ENCODE results near the gene OR51B4.

The OR51B4 gene

GRCh38 chr11:5284637-5285036, 17.1 kb downstream of the OR51B4 start:
- Histone ChIP-seq H3K4me2 (ENCODE audit: low read length) (no peak overlapping the region), H3K27ac (ENCODE audit: low read depth, low read length, poor library complexity, severe bottlenecking) (no peak overlapping the region), H3K27me3 (ENCODE audit: insufficient read depth, low read length) (no peaks in the 10 kb centered on the region), H3K9me3 (ENCODE audit: low read length) (no peaks in the 10 kb centered on the region), H3K9me2 (ENCODE audit: low read depth, low read length) (no peaks in the 10 kb centered on the region), H2AFZ (ENCODE audit: low read length) (no peak overlapping the region), H3F3A (ENCODE audit: insufficient read depth, low read length) (no peaks in the 10 kb centered on the region), H3K4me1 (ENCODE audit: insufficient read depth, low read length, severe bottlenecking) (no peaks in the 10 kb centered on the region), H4K20me1 (ENCODE audit: insufficient read depth, low read length) (no peaks in the 10 kb centered on the region), H3K4me3 (ENCODE audit: low read depth, low read length, poor library complexity, severe bottlenecking) (no peak overlapping the region), H3K9ac (ENCODE audit: low read length) (no peak overlapping the region), H3K36me3 (ENCODE audit: insufficient read depth, low read length) (no peaks in the 10 kb centered on the region), H3K79me2 (ENCODE audit: insufficient read depth, low read length) (no peaks in the 10 kb centered on the region)
- no peak for TF ChIP-seq EZH2 (IDR thresholded peaks at IDR 0.05; ENCODE audit: borderline replicate concordance, low read length)
- no peak for TF ChIP-seq CTCF (IDR thresholded peaks at IDR 0.05; ENCODE audit: low read length)

DNA sequence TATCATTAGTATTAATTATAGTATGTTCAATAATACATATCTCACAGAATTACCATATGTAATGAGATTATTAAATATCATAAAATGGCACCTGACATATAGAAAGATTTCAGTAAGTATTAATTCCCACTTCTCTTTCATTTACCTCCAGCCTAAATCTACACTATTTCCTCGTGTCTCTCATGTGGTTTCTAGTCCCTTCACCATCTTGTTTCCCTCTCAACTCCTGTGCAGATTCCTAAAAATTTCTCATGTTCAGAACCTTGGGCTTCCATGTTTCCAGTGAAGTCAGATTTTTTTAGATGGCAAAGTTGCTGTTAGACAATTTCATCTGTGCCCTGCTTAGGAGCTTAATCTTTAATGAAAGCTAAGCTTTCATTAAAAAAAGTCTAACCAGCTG, 17.9 kb downstream of the OR51B4 start:
- no peak overlapping the region for H3K27ac ChIP-seq (ENCODE audit: low read depth, low read length, poor library complexity, severe bottlenecking)

GRCh38 chr11:5283086-5283485, 18.7 kb downstream of the OR51B4 start:
- no peak overlapping the region for H2AFZ ChIP-seq (ENCODE audit: low read length)
- no peaks in the 10 kb centered on the region for H3K9me3 ChIP-seq (ENCODE audit: low read length)
- H3K27ac ChIP-seq (ENCODE audit: low read depth, low read length, poor library complexity, severe bottlenecking), result no peak overlapping the region

More for the DNA sequence above, 17.9 kb downstream of the OR51B4 start:
- Histone ChIP-seq H3K9me2 (ENCODE audit: low read depth, low read length) (no peaks in the 10 kb centered on the region), H3K4me2 (ENCODE audit: low read length) (no peak overlapping the region), H3K79me2 (ENCODE audit: insufficient read depth, low read length) (no peaks in the 10 kb centered on the region), H3K36me3 (ENCODE audit: insufficient read depth, low read length) (no peaks in the 10 kb centered on the region), H3K9ac (ENCODE audit: low read length) (no peak overlapping the region), H3F3A (ENCODE audit: insufficient read depth, low read length) (no peaks in the 10 kb centered on the region), H3K27me3 (ENCODE audit: insufficient read depth, low read length) (no peaks in the 10 kb centered on the region), H3K9me3 (ENCODE audit: low read length) (no peaks in the 10 kb centered on the region), H4K20me1 (ENCODE audit: insufficient read depth, low read length) (no peaks in the 10 kb centered on the region), H3K4me3 (ENCODE audit: low read depth, low read length, poor library complexity, severe bottlenecking) (no peak overlapping the region), H3K4me1 (ENCODE audit: insufficient read depth, low read length, severe bottlenecking) (no peaks in the 10 kb centered on the region), H2AFZ (ENCODE audit: low read length) (no peak overlapping the region)
- no peak for TF ChIP-seq CTCF (IDR thresholded peaks at IDR 0.05; ENCODE audit: low read length)
- no peak for TF ChIP-seq EZH2 (IDR thresholded peaks at IDR 0.05; ENCODE audit: borderline replicate concordance, low read length)

More at GRCh38 chr11:5283086-5283485, 18.7 kb downstream of the OR51B4 start:
- H3K4me1 ChIP-seq (ENCODE audit: insufficient read depth, low read length, severe bottlenecking), result no peaks in the 10 kb centered on the region
- no peak overlapping the region for H3K4me3 ChIP-seq (ENCODE audit: low read depth, low read length, poor library complexity, severe bottlenecking)
- H3K9ac ChIP-seq (ENCODE audit: low read length), result no peak overlapping the region
- H3K4me2 ChIP-seq (ENCODE audit: low read length), result no peak overlapping the region
- no peaks in the 10 kb centered on the region for H3F3A ChIP-seq (ENCODE audit: insufficient read depth, low read length)
- no peaks in the 10 kb centered on the region for H3K79me2 ChIP-seq (ENCODE audit: insufficient read depth, low read length)
- no peaks in the 10 kb centered on the region for H4K20me1 ChIP-seq (ENCODE audit: insufficient read depth, low read length)
- H3K9me2 ChIP-seq (ENCODE audit: low read depth, low read length), result no peaks in the 10 kb centered on the region
- no peaks in the 10 kb centered on the region for H3K27me3 ChIP-seq (ENCODE audit: insufficient read depth, low read length)
- H3K36me3 ChIP-seq (ENCODE audit: insufficient read depth, low read length), result no peaks in the 10 kb centered on the region
- no peak for TF ChIP-seq CTCF (IDR thresholded peaks at IDR 0.05; ENCODE audit: low read length)
- no peak for TF ChIP-seq EZH2 (IDR thresholded peaks at IDR 0.05; ENCODE audit: borderline replicate concordance, low read length)

Measured in OCI-LY1 (cell line).